NCI-H1092 (cell line): ENCODE measurements around the gene PRR9.

Experiments
- DNase-seq: peaks from one replicate; lab custom pipeline; 2025; lab: John Stamatoyannopoulos, UW

The PRR9 gene

DNA sequence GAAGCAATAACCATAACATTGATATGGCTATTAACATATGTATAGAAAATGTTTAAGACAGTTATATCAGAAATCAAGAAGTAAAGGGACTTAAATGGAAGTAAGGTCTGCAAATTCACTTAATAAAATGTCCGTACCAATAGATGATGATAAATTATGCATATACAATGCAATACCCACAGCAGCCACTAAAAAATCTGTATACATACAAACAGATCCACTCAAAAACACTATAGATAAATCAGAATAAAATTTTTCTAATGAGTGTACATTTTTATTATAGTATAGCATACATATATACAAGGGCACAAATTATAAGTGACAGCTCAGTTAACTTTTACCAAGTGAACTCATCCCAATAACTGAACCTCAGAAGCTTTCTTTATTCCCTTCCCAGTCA, 48.1 kb downstream of the PRR9 start:
- no peak for DNase-seq
